NCI-H748 (cell line): ENCODE data around the gene PTPN7.

Source experiments
- DNase-seq: peaks from one replicate; lab custom pipeline; 2025; ENCODE audit not compliant: unreplicated experiment; lab: John Stamatoyannopoulos, UW

PTPN7 gene

GRCh38 chr1:202133496-202133895 is 26.9 kb downstream of the PTPN7 start:
- DNase-seq: no peak

- DNase-seq: no peak
These were observed 27.4 kb downstream of the PTPN7 start for GRCh38 chr1:202133001-202133400.

GRCh38 chr1:202131956-202132821 is 28.2 kb downstream of the PTPN7 start:
- no peak for DNase-seq

GRCh38 chr1:202130816-202131522 is 29.4 kb downstream of the PTPN7 start:
- DNase-seq: no peak

- peak; percentile 37 for DNase-seq
These were observed 30.1 kb downstream of the PTPN7 start for GRCh38 chr1:202130297-202130721.

GRCh38 chr1:202129453-202130296 is 30.7 kb downstream of the PTPN7 start:
- DNase-seq: no peak

GRCh38 chr1:202127836-202128622 is 32.4 kb downstream of the PTPN7 start:
- DNase-seq: no peak

- no peak for DNase-seq
These were observed 33.3 kb downstream of the PTPN7 start for GRCh38 chr1:202127061-202127460.

- DNase-seq: no peak
These were observed 34.0 kb downstream of the PTPN7 start for GRCh38 chr1:202126426-202126825.

- no peak for DNase-seq
These were observed 34.8 kb downstream of the PTPN7 start for GRCh38 chr1:202125611-202126010.

GRCh38 chr1:202124142-202124541 is 36.3 kb downstream of the PTPN7 start:
- no peak for DNase-seq

- no peak for DNase-seq
These were observed 37.0 kb downstream of the PTPN7 start for GRCh38 chr1:202123336-202123813.

GRCh38 chr1:202122639-202123335 is 37.6 kb downstream of the PTPN7 start, which contains the start of gene GPR37L1:
GPR37L1 (plus strand) TSS chr1:202122917; CDS start chr1:202122964, 47 bp downstream.
- peak; percentile 5 for DNase-seq

- no peak for DNase-seq
These were observed 39.4 kb downstream of the PTPN7 start for GRCh38 chr1:202121006-202121405.

GRCh38 chr1:202117898-202118371 is 42.5 kb downstream of the PTPN7 start:
- DNase-seq: no peak

GRCh38 chr1:202116287-202116686 is 44.1 kb downstream of the PTPN7 start:
- DNase-seq: no peak

- DNase-seq: no peak
These were observed 46.6 kb downstream of the PTPN7 start for GRCh38 chr1:202113690-202114300.

- DNase-seq: no peak
These were observed 47.3 kb downstream of the PTPN7 start for GRCh38 chr1:202112859-202113689.
